RPMI7951 (cell line): ENCODE data around the gene TMEM38B. TPM values are rescaled to one million over a fixed set of nuclear protein-coding genes. Genes with fewer than 3 reads are reported as not detected.
"Not testable (repeated sequence)": the region's sequence is repeated elsewhere in the genome, so short reads cannot be mapped to it uniquely, and the experiment has no call there.

ENCODE experiments used
- DNase-seq: peaks from one replicate; pipeline ENCODE4 v3.0.0-alpha.2; 2012; ENCODE audit warnings: low read depth
- total RNA-seq: library from RNA; depleted of rRNA; stranded (reverse); fragments of >200 nt; shearing (Covaris generic); gene quantifications from 2 replicates; pipeline ENCODE4 v1.2.3, GENCODE V29; 2014

TMEM38B gene
- total RNA-seq, 1 experiment from 2014 or later = 22.5 TPM

GRCh38 chr9:105722099-105722498, 27.8 kb downstream of the TMEM38B start:
- DNase-seq = no peak

- DNase-seq = no peak
These were observed 31.0 kb downstream of the TMEM38B start for GRCh38 chr9:105725370-105725769.

GRCh38 chr9:105728230-105728629, 33.9 kb downstream of the TMEM38B start:
- DNase-seq = not testable (repeated sequence)

DNA sequence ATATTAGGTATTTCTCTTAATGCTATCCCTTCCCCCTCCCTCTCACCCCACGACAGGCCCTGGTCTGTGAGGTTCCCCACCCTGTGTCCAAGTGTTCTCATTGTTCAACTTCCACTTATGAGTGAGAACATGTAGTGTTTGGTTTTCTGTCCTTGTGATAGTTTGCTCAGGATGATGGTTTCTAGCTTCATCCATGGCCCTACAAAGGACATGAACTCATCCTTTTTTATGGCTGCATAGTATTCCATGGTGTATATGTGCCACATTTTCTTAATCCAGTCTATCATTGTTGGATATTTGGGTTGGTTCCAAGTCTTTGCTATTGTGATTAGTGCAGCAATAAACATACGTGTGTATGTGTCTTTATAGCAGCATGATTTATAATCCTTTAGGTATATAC, 37.1 kb downstream of the TMEM38B start:
- not testable (repeated sequence) for DNase-seq

DNA sequence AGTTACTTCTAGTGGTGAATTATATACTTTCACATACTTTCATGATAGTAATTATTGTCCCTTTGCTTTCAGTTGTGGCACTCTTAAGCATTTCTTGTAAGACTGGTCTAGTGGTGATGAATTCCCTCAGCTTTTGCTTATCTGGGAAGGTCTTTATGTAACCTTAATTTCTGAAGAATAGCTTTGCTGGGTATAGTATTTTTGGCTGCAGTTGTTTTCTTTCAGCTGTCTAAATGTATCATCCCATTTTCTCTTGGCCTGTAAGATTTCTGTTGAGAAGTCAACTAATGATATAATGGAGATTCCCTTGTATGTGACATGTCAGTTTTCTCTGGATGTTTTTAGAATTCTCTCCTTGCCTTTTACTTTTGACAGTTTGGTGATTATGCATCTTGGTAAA, 41.0 kb downstream of the TMEM38B start:
- DNase-seq = no peak

- no peak for DNase-seq
These were observed 42.9 kb downstream of the TMEM38B start for GRCh38 chr9:105737205-105737604.

DNA sequence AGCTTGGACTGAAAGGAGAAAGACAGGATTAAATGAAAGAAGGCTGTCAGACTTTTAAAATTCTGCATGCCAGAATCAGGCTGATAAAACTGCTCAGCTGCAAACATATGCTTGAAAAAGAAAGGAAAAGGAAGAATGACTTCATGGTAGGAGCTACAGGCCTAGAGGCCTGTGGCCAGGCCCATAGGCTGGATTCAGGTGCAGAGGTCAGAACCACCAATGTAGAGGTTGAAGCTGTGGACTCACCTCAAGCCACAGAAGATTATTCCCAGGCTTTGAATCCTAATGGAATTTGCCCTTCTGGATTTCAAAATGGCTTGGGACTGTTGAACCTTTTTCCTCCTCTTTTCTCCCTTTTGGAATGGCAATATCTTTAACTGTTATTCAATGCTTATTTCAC, 47.7 kb downstream of the TMEM38B start:
- DNase-seq = no peak

GRCh38 chr9:105747325-105747724, 53.0 kb downstream of the TMEM38B start:
- DNase-seq = not testable (repeated sequence)

- no peak for DNase-seq
These were observed 57.4 kb downstream of the TMEM38B start for GRCh38 chr9:105751761-105752160.

DNA sequence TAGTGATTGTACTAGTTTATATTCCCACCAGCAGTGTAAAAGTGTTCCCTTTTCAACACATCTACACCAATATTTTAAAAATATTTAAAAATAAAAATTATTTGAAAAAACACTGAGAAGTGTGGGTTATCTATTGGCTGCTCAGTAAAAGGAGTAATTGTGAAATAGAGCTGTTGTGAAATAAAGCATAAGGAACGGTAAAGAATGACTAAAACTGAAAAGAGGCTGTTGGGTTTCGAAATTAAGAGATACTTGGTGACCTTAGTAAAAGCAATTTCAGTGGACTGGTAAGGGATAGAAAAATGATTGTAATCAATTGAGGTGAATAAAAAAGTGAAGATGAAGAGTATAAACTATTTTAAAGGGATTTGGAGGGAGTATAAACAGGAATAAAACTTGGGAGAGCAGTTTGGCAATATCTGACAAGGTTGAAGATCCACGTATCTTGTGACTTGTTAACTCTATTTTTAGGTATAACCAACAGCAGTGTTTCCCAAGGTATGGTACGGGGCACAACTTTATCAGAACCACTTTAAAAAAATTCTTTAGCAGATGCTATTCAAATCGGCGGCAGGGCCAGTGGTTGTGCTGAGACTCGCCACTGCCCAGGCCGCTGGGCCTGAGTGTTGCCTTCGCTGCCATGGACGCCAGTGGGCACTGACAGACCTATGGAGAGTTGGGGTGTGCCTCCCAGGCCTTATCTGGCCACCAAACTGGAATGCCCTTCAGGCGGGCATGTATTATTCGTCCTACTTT, 63.3 kb downstream of the TMEM38B start:
- DNase-seq = no peak

GRCh38 chr9:105760053-105760452, 65.7 kb downstream of the TMEM38B start:
- no peak for DNase-seq

DNA sequence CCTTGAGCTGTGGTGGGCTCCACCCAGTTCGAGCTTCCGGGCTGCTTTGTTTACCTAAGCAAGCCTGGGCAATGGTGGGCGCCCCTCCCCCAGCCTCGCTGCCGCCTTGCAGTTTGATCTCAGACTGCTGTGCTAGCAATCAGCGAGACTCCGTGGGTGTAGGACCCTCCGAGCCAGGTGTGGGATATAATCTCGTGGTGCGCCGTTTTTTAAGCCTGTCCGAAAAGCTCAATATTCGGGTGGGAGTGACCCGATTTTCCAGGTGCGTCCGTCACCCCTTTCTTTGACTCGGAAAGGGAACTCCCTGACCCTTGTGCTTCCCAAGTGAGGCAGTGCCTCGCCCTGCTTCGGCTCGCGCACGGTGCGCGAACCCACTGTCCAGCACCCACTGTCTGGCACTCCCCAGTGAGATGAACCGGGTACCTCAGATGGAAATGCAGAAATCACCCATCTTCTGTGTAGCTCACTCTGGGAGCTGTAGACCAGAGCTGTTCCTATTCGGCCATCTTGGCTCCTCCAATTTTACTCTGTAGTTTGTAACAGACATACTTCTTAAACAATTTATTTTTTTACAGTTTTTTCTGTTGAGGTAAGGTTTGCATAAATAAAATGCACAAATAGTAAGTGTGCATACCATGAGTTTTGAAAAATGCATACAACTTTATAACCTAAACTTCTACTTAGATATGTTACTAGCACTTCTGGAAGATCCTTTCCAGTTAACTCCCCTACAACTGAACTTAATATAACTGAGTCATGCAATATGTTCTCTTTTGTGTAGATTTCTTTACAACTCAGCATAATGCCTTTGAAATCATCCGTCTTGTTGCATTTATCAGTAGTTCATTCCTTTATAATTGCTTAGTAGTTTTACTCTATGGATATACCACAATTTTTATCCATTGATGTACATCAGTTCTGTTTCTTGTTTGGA, 88.5 kb downstream of the TMEM38B start:
- not testable (repeated sequence) for DNase-seq

DNA sequence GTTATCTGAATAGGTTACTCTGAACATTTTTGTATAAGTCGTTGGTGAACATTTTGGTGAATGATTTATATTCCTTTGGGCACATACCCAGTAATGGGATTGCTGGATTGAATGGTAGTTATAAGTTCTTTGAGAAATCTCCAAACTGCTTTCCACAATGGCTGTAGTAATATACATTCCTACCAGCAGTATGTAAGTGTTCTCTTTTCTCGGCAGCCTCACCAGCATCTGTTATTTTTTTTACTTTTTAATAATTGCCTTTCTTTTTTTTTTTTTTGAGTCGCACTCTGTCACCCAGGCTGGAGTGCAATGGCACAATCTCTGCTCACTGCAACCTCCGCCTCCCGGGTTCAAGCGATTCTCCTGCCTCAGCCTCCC, 89.1 kb downstream of the TMEM38B start:
- DNase-seq = not testable (repeated sequence)

GRCh38 chr9:105786796-105787195, 92.5 kb downstream of the TMEM38B start:
- DNase-seq = not testable (repeated sequence)

DNA sequence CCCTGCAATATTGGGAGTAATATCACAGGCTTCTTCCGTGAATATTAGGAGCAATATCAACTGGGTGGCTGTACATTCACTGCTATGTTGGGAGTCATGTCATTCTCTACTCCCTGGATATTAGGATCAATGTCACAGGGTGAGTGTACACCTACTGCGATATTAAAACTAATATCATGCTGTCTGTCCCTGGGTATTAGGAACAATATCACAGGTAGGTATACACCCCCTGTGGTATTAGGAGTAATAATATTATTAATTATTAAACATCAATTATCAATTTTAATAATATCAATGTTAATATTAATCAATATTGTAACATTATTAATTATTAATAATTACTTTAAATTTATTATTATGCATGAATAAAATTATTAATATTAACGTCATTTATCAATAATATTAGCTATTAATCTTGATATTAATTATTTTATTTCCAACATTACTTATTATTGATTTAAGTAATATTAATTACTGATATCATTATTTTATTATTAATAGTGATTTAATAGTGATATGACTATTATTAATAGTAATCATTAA, 121.9 kb downstream of the TMEM38B start:
- DNase-seq = no peak

- DNase-seq = no peak
These were observed 122.6 kb downstream of the TMEM38B start for GRCh38 chr9:105816981-105817380.

DNA sequence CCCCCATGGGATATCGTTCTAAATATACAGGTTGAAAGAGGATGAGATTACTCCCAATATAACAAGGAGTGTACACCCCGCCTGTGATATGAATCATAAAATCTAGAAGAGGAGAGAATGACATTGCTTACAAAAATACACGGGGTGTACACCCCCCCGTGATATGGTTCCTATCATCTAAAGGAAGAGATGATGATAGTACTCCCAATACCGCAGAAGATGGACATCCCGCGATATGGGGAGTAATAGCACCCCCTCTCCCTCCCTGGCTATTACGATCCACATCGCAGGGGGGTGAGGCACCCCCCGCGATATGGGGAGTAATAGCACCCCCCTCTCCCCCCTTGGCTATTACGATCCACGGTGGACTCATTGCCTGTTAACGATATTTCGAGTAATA, 124.6 kb downstream of the TMEM38B start:
- DNase-seq = no peak

GRCh38 chr9:105822814-105823213, 128.5 kb downstream of the TMEM38B start:
- DNase-seq = no peak
